Measurements from ENCODE around the gene DTNB.
"Not testable (repeated sequence)": the region's sequence is repeated elsewhere in the genome, so short reads cannot be mapped to it uniquely, and the experiment has no call there.

DTNB gene

GRCh38 chr2:25535411-25536289 is 137.7 kb downstream of the DTNB start:
- not testable (repeated sequence) for H3K27ac ChIP-seq (ENCODE audit: low read depth in 2 of 2, low read length in 2 of 2); H3K9me3 ChIP-seq (ENCODE audit: control insufficient read depth in 2 of 2, low read length in 2 of 2); H3K36me3 ChIP-seq (ENCODE audit: control insufficient read depth in 2 of 2, insufficient read depth in 2 of 2, low read length in 2 of 2); H3K9ac ChIP-seq (ENCODE audit: low read depth in 1 of 2, low read length in 2 of 2); H3K4me1 ChIP-seq (ENCODE audit: control insufficient read depth in 2 of 2, insufficient read depth in 2 of 2, low read length in 2 of 2); H3K27me3 ChIP-seq (ENCODE audit: control insufficient read depth in 2 of 2, insufficient read depth in 2 of 2, low read length in 2 of 2); H3K4me3 ChIP-seq (ENCODE audit: low read length in 2 of 2)

- H3K9ac ChIP-seq (ENCODE audit: low read depth in 1 of 2, low read length in 2 of 2); H3K4me1 ChIP-seq (ENCODE audit: control insufficient read depth in 2 of 2, insufficient read depth in 2 of 2, low read length in 2 of 2); H3K4me3 ChIP-seq (ENCODE audit: low read length in 2 of 2); H3K9me3 ChIP-seq (ENCODE audit: control insufficient read depth in 2 of 2, low read length in 2 of 2); H3K27me3 ChIP-seq (ENCODE audit: control insufficient read depth in 2 of 2, insufficient read depth in 2 of 2, low read length in 2 of 2); H3K36me3 ChIP-seq (ENCODE audit: control insufficient read depth in 2 of 2, insufficient read depth in 2 of 2, low read length in 2 of 2); H3K27ac ChIP-seq (ENCODE audit: low read depth in 2 of 2, low read length in 2 of 2): not testable (repeated sequence)
Observed at GRCh38 chr2:25534937-25535336, 138.4 kb downstream of the DTNB start.

- Histone ChIP-seq H3K27ac (ENCODE audit: low read depth in 2 of 2, low read length in 2 of 2) (no peak overlapping the region), H3K4me3 (ENCODE audit: low read length in 2 of 2) (no peak overlapping the region), H3K36me3 (ENCODE audit: control insufficient read depth in 2 of 2, insufficient read depth in 2 of 2, low read length in 2 of 2) (no peaks in the 10 kb centered on the region), H3K27me3 (ENCODE audit: control insufficient read depth in 2 of 2, insufficient read depth in 2 of 2, low read length in 2 of 2) (no peaks in the 10 kb centered on the region), H3K9ac (ENCODE audit: low read depth in 1 of 2, low read length in 2 of 2) (no peak overlapping the region), H3K4me1 (ENCODE audit: control insufficient read depth in 2 of 2, insufficient read depth in 2 of 2, low read length in 2 of 2) (no peaks in the 10 kb centered on the region), H3K9me3 (ENCODE audit: control insufficient read depth in 2 of 2, low read length in 2 of 2) (no peaks in the 10 kb centered on the region)
Observed at GRCh38 chr2:25534455-25534854, 138.9 kb downstream of the DTNB start.

GRCh38 chr2:25533771-25534170 is 139.6 kb downstream of the DTNB start:
- H3K27ac ChIP-seq (ENCODE audit: low read depth in 2 of 2, low read length in 2 of 2); H3K4me3 ChIP-seq (ENCODE audit: low read length in 2 of 2); H3K36me3 ChIP-seq (ENCODE audit: control insufficient read depth in 2 of 2, insufficient read depth in 2 of 2, low read length in 2 of 2); H3K9ac ChIP-seq (ENCODE audit: low read depth in 1 of 2, low read length in 2 of 2); H3K27me3 ChIP-seq (ENCODE audit: control insufficient read depth in 2 of 2, insufficient read depth in 2 of 2, low read length in 2 of 2); H3K4me1 ChIP-seq (ENCODE audit: control insufficient read depth in 2 of 2, insufficient read depth in 2 of 2, low read length in 2 of 2); H3K9me3 ChIP-seq (ENCODE audit: control insufficient read depth in 2 of 2, low read length in 2 of 2): not testable (repeated sequence)

- H3K9me3 ChIP-seq (ENCODE audit: control insufficient read depth in 2 of 2, low read length in 2 of 2), result no peaks in the 10 kb centered on the region
- H3K27ac ChIP-seq (ENCODE audit: low read depth in 2 of 2, low read length in 2 of 2), result no peak overlapping the region
- H3K4me1 ChIP-seq (ENCODE audit: control insufficient read depth in 2 of 2, insufficient read depth in 2 of 2, low read length in 2 of 2), result no peaks in the 10 kb centered on the region
- no peak overlapping the region for H3K9ac ChIP-seq (ENCODE audit: low read depth in 1 of 2, low read length in 2 of 2)
- H3K36me3 ChIP-seq (ENCODE audit: control insufficient read depth in 2 of 2, insufficient read depth in 2 of 2, low read length in 2 of 2), result no peaks in the 10 kb centered on the region
- no peak overlapping the region for H3K4me3 ChIP-seq (ENCODE audit: low read length in 2 of 2)
- H3K27me3 ChIP-seq (ENCODE audit: control insufficient read depth in 2 of 2, insufficient read depth in 2 of 2, low read length in 2 of 2), result no peaks in the 10 kb centered on the region
Observed at GRCh38 chr2:25532521-25532920, 140.9 kb downstream of the DTNB start.

- H3K4me1 ChIP-seq (ENCODE audit: control insufficient read depth in 2 of 2, insufficient read depth in 2 of 2, low read length in 2 of 2), result peaks cover 0 to 5% of the 10 kb centered on the region in 2 donors
- no peak overlapping the region for H3K27ac ChIP-seq (ENCODE audit: low read depth in 2 of 2, low read length in 2 of 2)
- H3K9me3 ChIP-seq (ENCODE audit: control insufficient read depth in 2 of 2, low read length in 2 of 2), result no peaks in the 10 kb centered on the region
- H3K36me3 ChIP-seq (ENCODE audit: control insufficient read depth in 2 of 2, insufficient read depth in 2 of 2, low read length in 2 of 2), result no peaks in the 10 kb centered on the region
- no peaks in the 10 kb centered on the region for H3K27me3 ChIP-seq (ENCODE audit: control insufficient read depth in 2 of 2, insufficient read depth in 2 of 2, low read length in 2 of 2)
- H3K4me3 ChIP-seq (ENCODE audit: low read length in 2 of 2), result no peak overlapping the region
- no peak overlapping the region for H3K9ac ChIP-seq (ENCODE audit: low read depth in 1 of 2, low read length in 2 of 2)
Observed at GRCh38 chr2:25529034-25529433, 144.3 kb downstream of the DTNB start.

GRCh38 chr2:25528173-25528572 is 145.2 kb downstream of the DTNB start:
- no peaks in the 10 kb centered on the region for H3K27me3 ChIP-seq (ENCODE audit: control insufficient read depth in 2 of 2, insufficient read depth in 2 of 2, low read length in 2 of 2)
- no peak overlapping the region for H3K27ac ChIP-seq (ENCODE audit: low read depth in 2 of 2, low read length in 2 of 2)
- H3K9me3 ChIP-seq (ENCODE audit: control insufficient read depth in 2 of 2, low read length in 2 of 2), result no peaks in the 10 kb centered on the region
- no peak overlapping the region for H3K4me3 ChIP-seq (ENCODE audit: low read length in 2 of 2)
- H3K9ac ChIP-seq (ENCODE audit: low read depth in 1 of 2, low read length in 2 of 2), result no peak overlapping the region
- no peaks in the 10 kb centered on the region for H3K36me3 ChIP-seq (ENCODE audit: control insufficient read depth in 2 of 2, insufficient read depth in 2 of 2, low read length in 2 of 2)
- peaks cover 0 to 5% of the 10 kb centered on the region in 2 donors for H3K4me1 ChIP-seq (ENCODE audit: control insufficient read depth in 2 of 2, insufficient read depth in 2 of 2, low read length in 2 of 2)

GRCh38 chr2:25524507-25524906 is 148.9 kb downstream of the DTNB start:
- Histone ChIP-seq H3K4me3 (ENCODE audit: low read length in 2 of 2) (no peak overlapping the region), H3K36me3 (ENCODE audit: control insufficient read depth in 2 of 2, insufficient read depth in 2 of 2, low read length in 2 of 2) (no peaks in the 10 kb centered on the region), H3K4me1 (ENCODE audit: control insufficient read depth in 2 of 2, insufficient read depth in 2 of 2, low read length in 2 of 2) (peaks cover 0 to 11% of the 10 kb centered on the region in 2 donors), H3K9ac (ENCODE audit: low read depth in 1 of 2, low read length in 2 of 2) (no peak overlapping the region), H3K27me3 (ENCODE audit: control insufficient read depth in 2 of 2, insufficient read depth in 2 of 2, low read length in 2 of 2) (no peaks in the 10 kb centered on the region), H3K9me3 (ENCODE audit: control insufficient read depth in 2 of 2, low read length in 2 of 2) (no peaks in the 10 kb centered on the region), H3K27ac (ENCODE audit: low read depth in 2 of 2, low read length in 2 of 2) (no peak overlapping the region)

- no peak overlapping the region for H3K9ac ChIP-seq (ENCODE audit: low read depth in 1 of 2, low read length in 2 of 2)
- H3K4me3 ChIP-seq (ENCODE audit: low read length in 2 of 2), result no peak overlapping the region
- no peaks in the 10 kb centered on the region for H3K9me3 ChIP-seq (ENCODE audit: control insufficient read depth in 2 of 2, low read length in 2 of 2)
- no peaks in the 10 kb centered on the region for H3K27me3 ChIP-seq (ENCODE audit: control insufficient read depth in 2 of 2, insufficient read depth in 2 of 2, low read length in 2 of 2)
- H3K4me1 ChIP-seq (ENCODE audit: control insufficient read depth in 2 of 2, insufficient read depth in 2 of 2, low read length in 2 of 2), result peaks cover 0 to 11% of the 10 kb centered on the region in 2 donors
- H3K27ac ChIP-seq (ENCODE audit: low read depth in 2 of 2, low read length in 2 of 2), result no peak overlapping the region
- H3K36me3 ChIP-seq (ENCODE audit: control insufficient read depth in 2 of 2, insufficient read depth in 2 of 2, low read length in 2 of 2), result no peaks in the 10 kb centered on the region
Observed at GRCh38 chr2:25523060-25523459, 150.3 kb downstream of the DTNB start.

- Histone ChIP-seq H3K36me3 (ENCODE audit: control insufficient read depth in 2 of 2, insufficient read depth in 2 of 2, low read length in 2 of 2) (no peaks in the 10 kb centered on the region), H3K27me3 (ENCODE audit: control insufficient read depth in 2 of 2, insufficient read depth in 2 of 2, low read length in 2 of 2) (no peaks in the 10 kb centered on the region), H3K4me1 (ENCODE audit: control insufficient read depth in 2 of 2, insufficient read depth in 2 of 2, low read length in 2 of 2) (peaks cover 0 to 11% of the 10 kb centered on the region in 2 donors), H3K9me3 (ENCODE audit: control insufficient read depth in 2 of 2, low read length in 2 of 2) (no peaks in the 10 kb centered on the region), H3K9ac (ENCODE audit: low read depth in 1 of 2, low read length in 2 of 2) (peak overlapping the region; percentile 26 to 59), H3K4me3 (ENCODE audit: low read length in 2 of 2) (peak overlapping the region; percentile 60 to 78), H3K27ac (ENCODE audit: low read depth in 2 of 2, low read length in 2 of 2) (no peak overlapping the region)
Observed at GRCh38 chr2:25521665-25522387, 151.6 kb downstream of the DTNB start.
